DND-41 (cell line): ENCODE data around the gene ABCA7.
A peak's percentile ranks its signal among the peaks of the same experiment; 100 is the strongest.

Experiments
- ATAC-seq: fragments of 200-7000 bp; cut with Tn5 transposase; 3 replicates; pipeline ENCODE4 v1.9.1; 2021; ENCODE audit warnings: low read depth; ENCODE audit not compliant: insufficient read depth
- DNase-seq: peaks from one replicate; pipeline ENCODE4 v3.0.0-alpha.2; 2020
- H2AFZ ChIP-seq: 2 replicates; pipeline ENCODE4 v1.6.0; 2012; ENCODE audit warnings: low read depth, low read length
- H3K27ac ChIP-seq: 2 replicates; pipeline ENCODE4 v1.5.1; 2012; ENCODE audit warnings: low read length, inconsistent platforms
- H3K27me3 ChIP-seq: fragments of 200-600 bp; sonication (generic); 2 replicates; pipeline ENCODE4 v1.6.0; 2012; ENCODE audit warnings: low read length, mild to moderate bottlenecking, inconsistent platforms; ENCODE audit not compliant: insufficient read depth, poor library complexity
- H3K36me3 ChIP-seq: 2 replicates; pipeline ENCODE4 v1.5.1; 2012; ENCODE audit warnings: low read length, inconsistent platforms; ENCODE audit not compliant: insufficient read depth
- H3K4me1 ChIP-seq: 2 replicates; pipeline ENCODE4 v1.5.1; 2012; ENCODE audit warnings: mild to moderate bottlenecking, low read length; ENCODE audit not compliant: insufficient read depth
- H3K4me2 ChIP-seq: 2 replicates; pipeline ENCODE4 v1.6.0; 2012; ENCODE audit warnings: mild to moderate bottlenecking, moderate library complexity, low read length, inconsistent platforms; ENCODE audit not compliant: insufficient read depth
- H3K4me3 ChIP-seq, 2 experiments: fragments of 200-600 bp in 1 of 2; shearing (Covaris generic) in 1 of 2; 2 replicates each; pipeline ENCODE4 v1.5.1; 2012 to 2016; ENCODE audit warnings: inconsistent platforms in 2 of 2, low read length in 2 of 2, mild to moderate bottlenecking in 2 of 2, low read depth in 1 of 2, moderate library complexity in 1 of 2
- H3K79me2 ChIP-seq: 2 replicates; pipeline ENCODE4 v1.6.0; 2012; ENCODE audit warnings: low read length, inconsistent platforms; ENCODE audit not compliant: insufficient read depth
- H3K9ac ChIP-seq: 2 replicates; pipeline ENCODE4 v1.6.0; 2012; ENCODE audit warnings: low read depth, mild to moderate bottlenecking, inconsistent platforms, low read length, moderate library complexity
- H3K9me3 ChIP-seq: 2 replicates; pipeline ENCODE4 v1.5.1; 2012; ENCODE audit warnings: low read length, moderate library complexity, mild to moderate bottlenecking, inconsistent platforms; ENCODE audit not compliant: insufficient read depth, severe bottlenecking
- H4K20me1 ChIP-seq: 2 replicates; pipeline ENCODE4 v1.6.0; 2012; ENCODE audit warnings: low read length; ENCODE audit not compliant: insufficient read depth
- EZH2 ChIP-seq: IDR thresholded peaks from 3 replicates; pipeline ENCODE4 v1.6.1; 2012; ENCODE audit warnings: borderline replicate concordance, low read depth, mild to moderate bottlenecking, moderate library complexity, low read length, inconsistent platforms; ENCODE audit not compliant: severe bottlenecking
- TF ChIP-seq, protein P1 (sequence below): IDR thresholded peaks from 2 replicates; pipeline ENCODE4 v1.5.1; 2012; ENCODE audit warnings: borderline replicate concordance, low read length, moderate library complexity, mild to moderate bottlenecking; ENCODE audit not compliant: poor library complexity, severe bottlenecking; ENCODE audit errors: extremely low read depth

ABCA7 gene

DNA sequence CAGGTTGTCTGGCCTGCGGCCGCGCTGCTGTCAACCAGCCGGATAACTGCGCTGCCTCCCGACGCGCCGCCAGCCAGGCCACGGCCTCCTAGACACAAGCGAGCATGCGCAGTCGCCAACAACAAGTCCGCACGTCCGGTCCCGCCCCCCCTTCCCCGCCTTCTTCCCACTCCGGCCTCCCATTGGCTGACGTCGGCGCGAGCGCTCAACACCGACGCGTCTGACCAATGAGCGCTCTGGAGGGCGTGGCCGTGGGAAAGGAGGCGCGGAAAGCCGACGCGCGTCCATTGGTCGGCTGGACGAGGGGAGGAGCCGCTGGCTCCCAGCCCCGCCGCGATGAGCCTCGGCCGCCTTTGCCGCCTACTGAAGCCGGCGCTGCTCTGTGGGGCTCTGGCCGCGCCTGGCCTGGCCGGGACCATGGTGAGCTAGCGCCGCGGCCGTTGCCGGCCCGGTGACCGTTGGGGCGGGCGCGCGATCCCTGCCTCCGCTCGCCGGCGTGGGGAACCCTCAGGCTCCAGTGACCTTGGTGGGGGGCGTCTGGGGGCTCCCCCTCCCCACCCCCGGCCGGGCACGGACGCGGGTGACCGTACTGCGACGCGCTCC lies 63.9 kb downstream of the ABCA7 start, which contains the start of gene GPX4:
GPX4 (plus strand) TSS at position 287 of the 603 bp plus-strand sequence; CDS start at position 337, 50 bp downstream.
- ATAC-seq, result peak; percentile 89

DNA sequence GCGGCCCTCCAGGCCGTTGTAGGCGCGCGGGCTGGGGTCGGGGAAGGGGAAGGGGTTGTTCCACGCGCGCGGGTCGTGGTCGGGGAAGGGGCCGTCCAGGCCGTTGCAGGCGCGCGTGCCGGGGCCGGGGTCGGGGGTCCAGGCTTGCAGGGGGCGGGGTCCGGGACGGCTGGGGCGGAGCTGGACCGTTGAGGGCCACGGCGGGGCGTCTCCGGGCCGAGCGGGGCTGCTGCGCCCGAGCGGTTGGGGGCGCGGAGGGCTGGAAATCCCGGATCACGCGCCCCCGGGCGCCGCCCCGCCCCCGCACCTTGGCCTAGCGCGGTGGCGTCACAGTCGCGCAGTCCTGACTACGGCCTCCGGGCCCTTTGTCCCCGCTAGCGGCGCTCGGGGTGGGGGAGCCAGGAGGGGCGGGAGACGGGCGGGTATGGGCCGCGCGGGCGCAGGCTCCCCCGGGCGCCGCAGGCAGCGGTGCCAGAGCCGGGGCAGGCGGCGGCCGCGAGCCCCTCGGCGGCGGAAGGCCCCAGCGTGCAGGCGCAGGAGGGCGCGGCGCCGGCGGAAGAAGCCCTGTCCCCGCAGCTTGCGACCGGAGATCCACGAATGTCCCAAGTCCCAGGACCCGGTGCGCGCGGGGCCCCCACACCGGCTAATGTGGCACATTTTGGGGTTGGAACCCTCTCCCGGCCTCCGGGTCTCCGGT lies 64.6 kb downstream of the ABCA7 start:
- Histone ChIP-seq H2AFZ (peak overlapping the region; percentile 62), H3K79me2 (peaks cover 29% of the 10 kb centered on the region), H4K20me1 (peaks cover 27% of the 10 kb centered on the region), H3K27ac (peak overlapping the region; percentile 89), H3K4me2 (peak overlapping the region; percentile 91), H3K4me3 (peak overlapping the region; percentile 76 to 99; a peak in 3 of 4 replicates), H3K9ac (peak overlapping the region; percentile 98), H3K27me3 (no peaks in the 10 kb centered on the region), H3K36me3 (peaks cover 40% of the 10 kb centered on the region), H3K9me3 (no peaks in the 10 kb centered on the region), H3K4me1 (peaks cover 45% of the 10 kb centered on the region)
- no peak for TF ChIP-seq EZH2
- TF ChIP-seq, protein P1, sequence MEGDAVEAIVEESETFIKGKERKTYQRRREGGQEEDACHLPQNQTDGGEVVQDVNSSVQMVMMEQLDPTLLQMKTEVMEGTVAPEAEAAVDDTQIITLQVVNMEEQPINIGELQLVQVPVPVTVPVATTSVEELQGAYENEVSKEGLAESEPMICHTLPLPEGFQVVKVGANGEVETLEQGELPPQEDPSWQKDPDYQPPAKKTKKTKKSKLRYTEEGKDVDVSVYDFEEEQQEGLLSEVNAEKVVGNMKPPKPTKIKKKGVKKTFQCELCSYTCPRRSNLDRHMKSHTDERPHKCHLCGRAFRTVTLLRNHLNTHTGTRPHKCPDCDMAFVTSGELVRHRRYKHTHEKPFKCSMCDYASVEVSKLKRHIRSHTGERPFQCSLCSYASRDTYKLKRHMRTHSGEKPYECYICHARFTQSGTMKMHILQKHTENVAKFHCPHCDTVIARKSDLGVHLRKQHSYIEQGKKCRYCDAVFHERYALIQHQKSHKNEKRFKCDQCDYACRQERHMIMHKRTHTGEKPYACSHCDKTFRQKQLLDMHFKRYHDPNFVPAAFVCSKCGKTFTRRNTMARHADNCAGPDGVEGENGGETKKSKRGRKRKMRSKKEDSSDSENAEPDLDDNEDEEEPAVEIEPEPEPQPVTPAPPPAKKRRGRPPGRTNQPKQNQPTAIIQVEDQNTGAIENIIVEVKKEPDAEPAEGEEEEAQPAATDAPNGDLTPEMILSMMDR, result no peak
- ATAC-seq (peak; percentile 46), DNase-seq (peak; percentile 69)

More for the DNA sequence above, 63.9 kb downstream of the ABCA7 start, which contains the start of gene GPX4:
- Histone ChIP-seq H3K27ac (peak within 1 kb of the TSS; percentile 89), H4K20me1 (peaks cover 27% of the 10 kb centered on the region), H3K79me2 (peaks cover 29% of the 10 kb centered on the region), H3K9ac (peak within 1 kb of the TSS; percentile 98), H3K4me3 (peak within 1 kb of the TSS; percentile 78 to 99), H3K9me3 (no peaks in the 10 kb centered on the region), H3K4me1 (peaks cover 45% of the 10 kb centered on the region), H3K4me2 (peak within 1 kb of the TSS; percentile 91), H3K27me3 (no peaks in the 10 kb centered on the region), H2AFZ (peak within 1 kb of the TSS; percentile 86), H3K36me3 (peaks cover 35% of the 10 kb centered on the region)
- no peak for TF ChIP-seq EZH2
- TF ChIP-seq, protein P1, result no peak
- peak; percentile 99 for DNase-seq

DNA sequence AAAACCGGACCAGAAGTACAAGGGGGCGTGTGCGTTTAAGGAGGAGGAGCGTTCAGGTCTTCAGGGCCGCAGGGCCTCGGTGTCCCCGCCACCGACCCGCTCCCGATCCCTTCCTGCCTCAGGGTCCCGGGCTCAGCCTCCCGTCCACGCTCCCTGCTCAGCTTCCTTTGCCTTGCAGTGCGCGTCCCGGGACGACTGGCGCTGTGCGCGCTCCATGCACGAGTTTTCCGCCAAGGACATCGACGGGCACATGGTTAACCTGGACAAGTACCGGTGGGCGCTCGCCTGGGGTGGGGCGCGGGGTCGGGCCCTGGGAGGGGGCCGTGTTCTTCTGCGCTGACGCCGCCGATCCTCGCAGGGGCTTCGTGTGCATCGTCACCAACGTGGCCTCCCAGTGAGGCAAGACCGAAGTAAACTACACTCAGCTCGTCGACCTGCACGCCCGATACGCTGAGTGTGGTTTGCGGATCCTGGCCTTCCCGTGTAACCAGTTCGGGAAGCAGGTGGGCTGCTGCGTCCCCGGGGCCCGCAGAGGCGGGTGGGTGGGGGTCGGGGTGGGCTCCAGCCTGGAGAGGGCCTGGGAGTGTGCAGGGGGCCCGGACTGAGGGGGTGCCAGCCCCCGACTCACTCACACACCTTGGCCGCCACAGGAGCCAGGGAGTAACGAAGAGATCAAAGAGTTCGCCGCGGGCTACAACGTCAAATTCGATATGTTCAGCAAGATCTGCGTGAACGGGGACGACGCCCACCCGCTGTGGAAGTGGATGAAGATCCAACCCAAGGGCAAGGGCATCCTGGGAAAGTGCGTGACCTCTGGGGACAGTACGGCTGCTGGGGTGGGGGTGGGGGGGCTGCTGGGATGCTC lies 65.3 kb downstream of the ABCA7 start:
- H4K20me1 ChIP-seq, result peaks cover 27% of the 10 kb centered on the region
- peak overlapping the region; percentile 30; the same call in 1 of the 2 replicates for H2AFZ ChIP-seq
- no peaks in the 10 kb centered on the region for H3K9me3 ChIP-seq
- H3K4me1 ChIP-seq, result peaks cover 45% of the 10 kb centered on the region
- H3K4me2 ChIP-seq, result peak overlapping the region; percentile 91
- H3K27me3 ChIP-seq, result no peaks in the 10 kb centered on the region
- peaks cover 43% of the 10 kb centered on the region for H3K36me3 ChIP-seq
- peak overlapping the region; percentile 98 for H3K9ac ChIP-seq
- ATAC-seq, result no peak
- no peak for DNase-seq
- peaks cover 29% of the 10 kb centered on the region for H3K79me2 ChIP-seq
- TF ChIP-seq EZH2, result no peak
- TF ChIP-seq, protein P1, result no peak
- H3K4me3 ChIP-seq, result peak overlapping the region; percentile 76 to 99; a peak in 3 of 4 replicates
- peak overlapping the region; percentile 89 for H3K27ac ChIP-seq
